GM12874 (cell line): ENCODE data around the gene ST3GAL4.

Experiments used
- TF ChIP-seq, protein P1 (sequence below): IDR thresholded peaks from 2 replicates; pipeline ENCODE4 v1.5.1; 2011; ENCODE audit warnings: low read depth, mild to moderate bottlenecking, control low read depth, low read length, moderate library complexity; ENCODE audit not compliant: insufficient read depth

Gene ST3GAL4

DNA sequence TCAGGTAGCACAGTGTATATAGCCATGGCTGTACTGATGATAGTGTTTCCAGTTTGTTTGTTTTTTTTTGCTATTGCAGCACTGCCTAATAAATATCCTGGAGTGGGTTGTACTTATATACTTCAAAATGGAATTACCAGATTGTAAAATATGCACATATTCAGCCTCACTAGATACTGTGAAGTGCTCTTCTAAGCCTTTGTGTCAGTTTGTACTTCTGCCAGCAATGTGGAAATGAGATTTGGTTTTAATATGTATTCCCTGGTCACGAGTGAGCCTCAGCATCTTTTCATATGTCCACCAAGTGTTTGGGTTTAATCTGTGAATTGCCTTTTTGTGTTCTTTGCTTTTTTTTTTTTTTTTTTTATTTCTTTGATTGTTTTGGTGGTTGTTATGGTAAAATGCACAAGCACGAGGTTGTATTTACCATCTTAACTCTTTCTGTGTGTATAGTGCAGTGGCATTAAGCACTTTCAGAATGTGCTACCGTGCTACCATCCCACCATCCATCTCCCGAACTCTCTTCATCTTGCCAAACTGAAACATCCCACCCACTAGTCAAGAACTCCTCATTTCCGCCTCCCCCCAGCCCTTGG is 34.9 kb downstream of the ST3GAL4 start:
- TF ChIP-seq, protein P1, sequence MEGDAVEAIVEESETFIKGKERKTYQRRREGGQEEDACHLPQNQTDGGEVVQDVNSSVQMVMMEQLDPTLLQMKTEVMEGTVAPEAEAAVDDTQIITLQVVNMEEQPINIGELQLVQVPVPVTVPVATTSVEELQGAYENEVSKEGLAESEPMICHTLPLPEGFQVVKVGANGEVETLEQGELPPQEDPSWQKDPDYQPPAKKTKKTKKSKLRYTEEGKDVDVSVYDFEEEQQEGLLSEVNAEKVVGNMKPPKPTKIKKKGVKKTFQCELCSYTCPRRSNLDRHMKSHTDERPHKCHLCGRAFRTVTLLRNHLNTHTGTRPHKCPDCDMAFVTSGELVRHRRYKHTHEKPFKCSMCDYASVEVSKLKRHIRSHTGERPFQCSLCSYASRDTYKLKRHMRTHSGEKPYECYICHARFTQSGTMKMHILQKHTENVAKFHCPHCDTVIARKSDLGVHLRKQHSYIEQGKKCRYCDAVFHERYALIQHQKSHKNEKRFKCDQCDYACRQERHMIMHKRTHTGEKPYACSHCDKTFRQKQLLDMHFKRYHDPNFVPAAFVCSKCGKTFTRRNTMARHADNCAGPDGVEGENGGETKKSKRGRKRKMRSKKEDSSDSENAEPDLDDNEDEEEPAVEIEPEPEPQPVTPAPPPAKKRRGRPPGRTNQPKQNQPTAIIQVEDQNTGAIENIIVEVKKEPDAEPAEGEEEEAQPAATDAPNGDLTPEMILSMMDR, result no peak

DNA sequence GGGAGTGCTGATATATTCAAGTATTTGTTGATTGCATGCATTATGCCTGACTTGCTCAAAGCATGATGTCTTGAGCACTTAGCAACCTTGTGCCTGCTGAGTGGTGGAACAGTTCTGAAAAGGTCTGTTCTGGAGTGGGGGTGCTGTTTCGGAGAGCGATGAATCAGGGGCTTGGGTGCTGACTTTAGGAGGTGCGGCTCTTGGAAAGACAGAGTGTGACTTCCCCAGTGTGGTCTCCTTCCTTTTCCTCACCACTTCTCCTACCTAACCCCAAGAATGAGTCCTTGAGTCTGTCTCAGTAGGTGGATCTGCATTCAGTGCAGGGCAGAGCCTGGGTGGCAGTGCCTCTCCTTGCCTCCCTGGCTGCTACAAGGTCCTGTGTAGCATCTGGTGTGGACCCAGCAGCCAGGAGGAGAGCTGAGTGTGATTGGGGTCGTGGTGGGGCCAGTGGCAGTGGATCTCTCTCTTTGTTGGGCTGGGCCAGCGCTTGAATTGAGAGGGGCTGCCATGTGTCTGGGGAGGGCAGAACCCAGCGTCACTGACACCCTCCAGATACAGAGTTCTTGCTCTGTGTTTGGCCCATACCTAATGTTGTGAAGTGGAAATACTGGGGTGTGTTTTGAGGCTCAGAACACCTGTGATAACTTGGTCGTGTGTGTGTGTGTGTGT is 35.9 kb downstream of the ST3GAL4 start:
- TF ChIP-seq, protein P1, result no peak

DNA sequence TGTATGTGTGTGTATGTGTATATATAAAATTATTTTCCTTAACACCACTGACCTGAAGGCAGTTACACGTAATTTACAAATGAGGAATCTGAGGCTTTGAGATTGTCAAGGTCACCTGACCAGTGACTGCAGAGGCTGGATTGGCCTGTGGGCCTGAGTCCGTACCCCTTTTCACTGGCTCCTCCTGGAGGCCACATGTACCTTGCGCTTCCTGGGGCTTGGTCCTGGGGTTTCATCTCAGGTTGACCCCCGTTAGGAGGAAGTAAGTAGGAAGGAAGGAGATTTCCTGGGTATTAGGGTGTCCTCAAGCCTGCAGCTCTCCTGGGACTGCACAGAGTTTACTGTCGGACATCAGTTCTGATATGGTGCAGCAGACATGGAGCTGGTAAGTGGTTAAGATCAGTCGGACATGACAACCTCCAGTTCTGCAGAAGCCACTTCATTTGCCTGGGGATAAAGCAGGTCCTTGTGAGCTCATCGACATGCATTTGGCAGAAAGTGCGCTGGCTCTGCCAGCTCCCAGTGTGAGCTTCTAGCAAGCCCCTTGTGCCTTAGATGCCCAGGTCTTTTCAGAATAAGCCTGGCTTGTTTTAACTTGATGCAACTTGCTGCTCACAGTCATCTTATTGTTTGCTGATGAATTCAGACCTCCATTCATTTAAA is 36.6 kb downstream of the ST3GAL4 start:
- TF ChIP-seq, protein P1, result no peak

DNA sequence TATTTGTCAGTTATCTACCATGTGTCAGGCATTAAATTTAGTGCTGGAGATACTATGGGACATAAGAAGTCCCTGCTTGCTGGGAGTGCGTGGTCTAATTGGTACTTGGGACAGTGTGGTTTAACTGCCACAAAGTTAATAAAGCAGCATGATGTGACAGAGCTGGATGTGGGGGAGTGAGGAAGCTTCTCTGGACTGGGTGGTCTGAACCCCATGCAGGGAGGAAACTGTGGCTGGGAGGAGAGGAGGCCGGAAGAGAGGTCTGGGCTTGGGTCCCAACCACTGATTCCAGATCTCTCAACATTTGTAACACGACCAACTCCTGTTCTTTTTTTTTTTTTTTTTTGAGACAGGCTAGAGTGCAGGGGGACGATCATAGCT is 37.1 kb downstream of the ST3GAL4 start:
- TF ChIP-seq, protein P1, result no peak

DNA sequence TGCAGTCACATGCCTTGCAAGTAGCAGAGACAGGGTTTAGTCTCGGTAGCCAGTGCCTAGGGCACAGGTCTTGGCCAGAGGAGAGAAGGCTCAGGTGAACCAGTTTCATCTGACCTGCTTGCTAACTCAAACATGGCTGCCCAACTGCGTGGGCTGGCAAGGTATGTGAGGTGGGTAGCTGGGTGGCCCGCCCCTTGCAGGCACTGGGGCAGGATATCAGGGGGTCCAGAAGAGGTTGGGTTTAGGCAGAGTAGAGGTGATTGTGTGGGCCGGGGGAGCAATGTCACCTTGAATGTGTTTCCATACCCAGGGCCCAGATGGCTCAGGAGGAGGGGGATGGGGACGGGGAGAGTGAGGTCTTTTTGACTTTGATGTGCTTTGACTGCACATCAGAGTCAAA is 37.7 kb downstream of the ST3GAL4 start:
- TF ChIP-seq, protein P1, result no peak

DNA sequence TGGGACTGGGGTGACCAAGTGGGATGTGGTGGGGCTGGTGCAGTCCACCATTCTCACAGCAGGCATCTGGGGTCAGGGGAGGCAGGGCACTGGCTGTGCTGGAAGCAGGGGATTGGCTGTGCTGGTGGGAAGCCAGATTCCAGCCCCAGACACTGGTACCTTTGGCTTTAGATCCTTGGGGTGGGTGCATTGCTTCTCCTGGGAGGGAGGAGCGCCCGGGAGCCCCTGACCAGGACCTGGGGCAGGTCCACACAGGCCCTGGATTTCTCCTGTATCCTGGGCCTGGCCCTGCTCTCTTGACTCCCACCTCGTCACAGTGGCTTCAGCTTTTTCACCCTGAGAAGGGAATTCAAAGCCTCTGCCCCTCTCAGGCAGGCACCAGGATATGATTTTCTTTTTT is 38.5 kb downstream of the ST3GAL4 start:
- TF ChIP-seq, protein P1, result no peak

DNA sequence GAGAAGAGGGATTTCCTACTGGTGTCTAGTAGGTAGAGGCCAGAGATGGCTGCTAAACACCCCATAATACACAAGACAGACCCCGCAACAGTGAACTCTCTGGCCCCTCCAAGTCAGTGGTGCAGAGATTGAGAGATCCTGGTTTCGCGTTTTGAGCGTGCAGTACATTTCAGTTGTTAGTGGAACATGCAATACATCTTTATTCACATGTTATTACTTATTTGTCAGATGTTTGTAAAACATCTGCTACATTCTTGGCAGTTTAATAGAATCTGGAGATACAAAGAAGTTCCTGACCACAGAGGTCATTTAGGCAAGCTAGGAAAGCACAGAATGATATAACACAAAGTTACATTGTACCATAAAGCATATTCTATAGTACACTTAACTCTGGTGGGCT is 41.5 kb downstream of the ST3GAL4 start:
- TF ChIP-seq, protein P1, result no peak
